PFSK-1 (cell line): ENCODE measurements around the gene PJVK.
A peak's percentile ranks its signal among the peaks of the same experiment; 100 is the strongest.

Source experiments
- FOXP2 ChIP-seq: optimal IDR thresholded peaks from 2 replicates; pipeline ENCODE3; 2011; ENCODE audit warnings: borderline replicate concordance, control low read depth, inconsistent platforms; ENCODE audit not compliant: insufficient read depth; ENCODE audit errors: extremely low read length, extremely low read depth
- POLR2AphosphoS5 ChIP-seq: IDR thresholded peaks from 2 replicates; pipeline ENCODE4 v1.6.1; 2012; ENCODE audit warnings: low read depth, mild to moderate bottlenecking, control low read depth, low read length, moderate library complexity
- SIN3A ChIP-seq: IDR thresholded peaks from 2 replicates; pipeline ENCODE4 v1.6.1; 2012; ENCODE audit warnings: mild to moderate bottlenecking, low read length, moderate library complexity, borderline replicate concordance; ENCODE audit not compliant: insufficient read depth
- TAF1 ChIP-seq: IDR thresholded peaks from 2 replicates; pipeline ENCODE4 v1.6.1; 2012; ENCODE audit warnings: low read length, control low read depth, borderline replicate concordance; ENCODE audit not compliant: insufficient read depth
- TF ChIP-seq, protein P1 (sequence below), 2 experiments: IDR thresholded peaks; 2 replicates each; pipeline versions ENCODE4 v1.6.1 to v1.8.0; 2011 to 2012; ENCODE audit warnings: low read depth in 2 of 2, low read length in 2 of 2, control low read depth in 1 of 2, inconsistent platforms in 1 of 2, mild to moderate bottlenecking in 1 of 2, moderate library complexity in 1 of 2; ENCODE audit not compliant: insufficient read depth in 1 of 2

Gene PJVK

DNA sequence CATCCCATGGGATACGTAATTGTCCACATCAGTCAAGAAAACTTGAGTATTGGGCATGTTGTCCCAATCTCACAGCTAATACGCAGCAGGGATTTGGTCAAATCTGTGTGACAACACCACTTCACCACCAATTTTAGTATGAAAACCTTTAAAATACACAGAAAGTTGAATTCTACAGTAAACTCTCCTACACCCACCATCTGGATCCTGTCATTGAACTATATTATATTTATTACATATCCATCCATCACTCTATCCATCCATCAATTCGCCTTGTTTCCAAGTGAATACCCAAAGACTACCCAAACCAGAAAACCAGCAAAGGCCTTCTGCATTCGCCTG is 28.1 kb downstream of the PJVK start:
- TF ChIP-seq SIN3A (no peak), POLR2AphosphoS5 (no peak), TAF1 (no peak), FOXP2 (no peak)
- TF ChIP-seq, protein P1, sequence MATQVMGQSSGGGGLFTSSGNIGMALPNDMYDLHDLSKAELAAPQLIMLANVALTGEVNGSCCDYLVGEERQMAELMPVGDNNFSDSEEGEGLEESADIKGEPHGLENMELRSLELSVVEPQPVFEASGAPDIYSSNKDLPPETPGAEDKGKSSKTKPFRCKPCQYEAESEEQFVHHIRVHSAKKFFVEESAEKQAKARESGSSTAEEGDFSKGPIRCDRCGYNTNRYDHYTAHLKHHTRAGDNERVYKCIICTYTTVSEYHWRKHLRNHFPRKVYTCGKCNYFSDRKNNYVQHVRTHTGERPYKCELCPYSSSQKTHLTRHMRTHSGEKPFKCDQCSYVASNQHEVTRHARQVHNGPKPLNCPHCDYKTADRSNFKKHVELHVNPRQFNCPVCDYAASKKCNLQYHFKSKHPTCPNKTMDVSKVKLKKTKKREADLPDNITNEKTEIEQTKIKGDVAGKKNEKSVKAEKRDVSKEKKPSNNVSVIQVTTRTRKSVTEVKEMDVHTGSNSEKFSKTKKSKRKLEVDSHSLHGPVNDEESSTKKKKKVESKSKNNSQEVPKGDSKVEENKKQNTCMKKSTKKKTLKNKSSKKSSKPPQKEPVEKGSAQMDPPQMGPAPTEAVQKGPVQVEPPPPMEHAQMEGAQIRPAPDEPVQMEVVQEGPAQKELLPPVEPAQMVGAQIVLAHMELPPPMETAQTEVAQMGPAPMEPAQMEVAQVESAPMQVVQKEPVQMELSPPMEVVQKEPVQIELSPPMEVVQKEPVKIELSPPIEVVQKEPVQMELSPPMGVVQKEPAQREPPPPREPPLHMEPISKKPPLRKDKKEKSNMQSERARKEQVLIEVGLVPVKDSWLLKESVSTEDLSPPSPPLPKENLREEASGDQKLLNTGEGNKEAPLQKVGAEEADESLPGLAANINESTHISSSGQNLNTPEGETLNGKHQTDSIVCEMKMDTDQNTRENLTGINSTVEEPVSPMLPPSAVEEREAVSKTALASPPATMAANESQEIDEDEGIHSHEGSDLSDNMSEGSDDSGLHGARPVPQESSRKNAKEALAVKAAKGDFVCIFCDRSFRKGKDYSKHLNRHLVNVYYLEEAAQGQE (IDR thresholded peaks at IDR 0.05; ENCODE audit: insufficient read depth in 1 of 2, low read depth in 2 of 2, low read length in 2 of 2): no peak

DNA sequence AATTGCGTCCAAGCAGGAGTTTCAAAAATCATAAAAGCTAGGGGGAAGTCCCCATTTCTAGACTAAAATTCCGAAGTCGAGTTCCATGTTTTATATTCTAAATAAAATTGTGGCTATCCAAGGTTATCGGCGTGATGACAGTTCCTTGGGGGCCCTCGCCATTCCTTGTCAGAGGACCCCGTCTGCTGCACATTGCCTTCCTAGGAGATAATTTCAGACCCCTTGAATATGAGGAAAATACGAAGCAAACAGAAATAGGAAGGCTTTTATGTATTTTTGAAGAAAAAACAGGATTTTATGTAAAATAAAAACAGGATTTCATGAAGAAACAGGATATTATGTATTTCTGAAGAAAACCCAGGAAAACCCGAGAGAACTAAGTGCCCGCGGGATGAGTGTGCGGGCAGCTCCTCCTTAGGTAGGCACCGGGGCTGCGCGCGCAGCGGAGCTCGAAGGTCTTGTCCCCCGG is 28.6 kb downstream of the PJVK start:
- TF ChIP-seq TAF1: no peak
- no peak for TF ChIP-seq FOXP2
- TF ChIP-seq SIN3A: no peak
- TF ChIP-seq, protein P1 (IDR thresholded peaks at IDR 0.05; ENCODE audit: insufficient read depth in 1 of 2, low read depth in 2 of 2, low read length in 2 of 2): no peak
- TF ChIP-seq POLR2AphosphoS5: no peak

DNA sequence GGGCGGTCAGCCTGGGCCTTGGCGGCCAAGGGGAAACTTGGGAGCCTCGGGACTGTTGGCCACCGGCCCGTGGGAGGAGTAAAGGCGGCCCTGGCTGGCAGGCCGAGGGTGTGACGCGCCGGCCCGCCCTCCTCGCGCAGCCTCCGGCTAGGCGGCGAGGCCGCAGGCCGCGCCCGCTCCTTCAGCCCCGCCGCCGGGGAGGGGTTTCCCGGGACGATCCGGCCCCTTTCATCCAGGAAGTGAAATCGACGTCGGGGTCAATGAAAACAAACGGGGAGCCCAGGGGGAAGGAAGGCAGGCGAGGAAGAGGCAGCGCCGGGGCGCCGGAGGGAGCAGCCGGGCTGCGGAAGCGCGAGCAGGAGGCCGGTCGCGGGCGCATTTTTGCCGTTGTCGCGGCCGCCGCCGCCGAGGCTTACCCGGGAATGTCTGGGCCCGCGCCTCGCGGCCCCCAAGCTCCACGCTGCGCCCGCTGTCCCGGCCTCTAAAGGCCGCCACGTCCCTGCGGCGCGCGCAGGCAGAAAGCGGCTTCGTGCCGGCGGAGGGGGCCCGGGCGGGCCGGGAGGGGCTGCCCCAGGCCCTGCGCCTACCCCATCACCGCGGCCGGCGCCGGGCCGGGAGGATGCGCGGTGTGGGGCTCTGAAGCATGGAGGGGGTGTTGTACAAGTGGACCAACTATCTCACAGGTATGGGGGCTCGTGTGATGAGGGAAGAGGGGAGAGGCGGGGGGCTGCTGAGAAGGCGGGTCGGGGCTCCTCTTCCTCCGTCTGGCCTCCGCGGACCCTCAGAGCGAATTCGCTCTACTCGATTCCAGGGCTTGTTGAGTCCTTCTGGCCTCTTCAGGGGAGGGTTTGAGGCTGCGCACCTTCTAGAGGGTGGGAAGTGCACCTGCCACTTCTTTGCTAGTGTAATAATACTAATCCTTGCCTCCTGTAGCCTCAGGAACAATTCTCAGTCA is 29.3 kb downstream of the PJVK start, which contains the start of gene PLEKHA3:
Gene PLEKHA3, plus strand, starts transcription at position 231 of the 955 bp plus-strand sequence. Its CDS starts 413 bp downstream, at position 644.
- TF ChIP-seq, protein P1 (IDR thresholded peaks at IDR 0.05; ENCODE audit: insufficient read depth in 1 of 2, low read depth in 2 of 2, low read length in 2 of 2): no peak
- peak; percentile 69 for TF ChIP-seq FOXP2
- peak; percentile 71; the same call in 1 of the 2 replicates for TF ChIP-seq TAF1
- no peak for TF ChIP-seq SIN3A
- 0 out of 2 replicates have a peak, but pooled peaks have one; percentile 49 for TF ChIP-seq POLR2AphosphoS5

DNA sequence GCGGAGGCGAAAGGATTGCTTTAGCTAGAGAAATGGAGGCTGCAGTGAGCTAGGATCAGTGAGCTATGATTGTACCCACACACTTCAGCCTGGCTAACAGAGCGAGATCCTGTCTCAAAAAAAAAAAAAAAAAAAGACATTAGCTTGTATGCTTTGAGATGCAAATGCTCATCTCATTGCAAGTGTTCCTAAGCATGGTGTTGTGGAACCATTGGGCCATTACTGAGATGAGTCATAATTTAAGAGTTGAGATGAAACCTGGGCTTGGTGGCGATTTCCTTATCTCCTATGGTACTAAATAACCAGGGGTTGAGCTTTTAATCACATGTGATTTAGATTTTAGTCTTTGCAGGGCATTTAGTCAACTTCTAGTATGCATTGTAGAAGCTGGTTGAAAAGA is 31.3 kb downstream of the PJVK start:
- TF ChIP-seq SIN3A (no peak), FOXP2 (no peak), TAF1 (no peak), POLR2AphosphoS5 (no peak)
- TF ChIP-seq, protein P1 (IDR thresholded peaks at IDR 0.05; ENCODE audit: insufficient read depth in 1 of 2, low read depth in 2 of 2, low read length in 2 of 2): no peak
